HepG2 (cell line): ENCODE data around the gene TP63. TPM values are rescaled to one million over a fixed set of nuclear protein-coding genes. Genes with fewer than 3 reads are reported as not detected.

Source experiments
- ATAC-seq: fragments of 200-7000 bp; cut with Tn5 transposase; 3 replicates; pipeline ENCODE4 v1.9.1; 2020; ENCODE audit warnings: mild to moderate bottlenecking, moderate library complexity
- BruUV-seq: library from RNA; stranded (reverse); fragments of 400-500 nt; replicated peaks from 2 replicates; lab custom pipeline; 2021; lab: Mats Ljungman, UMichigan
- CTCF ChIA-PET: fragments of 300-600 bp; formaldehyde crosslinking; extraction: SDS; loops from one replicate; lab custom pipeline; 2021; ENCODE audit warnings: low total read pairs, inconsistent platforms, low intra/inter-chr PET ratio; lab: Yijun Ruan, JAX
- POLR2A ChIA-PET: fragments of 350-600 bp; sonication (Branson Sonifier 250); formaldehyde crosslinking; loops from one replicate; lab custom pipeline; 2020; ENCODE audit warnings: antibody characterized with exemption, inconsistent platforms; lab: Yijun Ruan, JAX
- DNase-seq: peaks from one replicate; pipeline ENCODE4 v3.0.0-alpha.2; 2015; ENCODE audit warnings: low spot score
- FAIRE-seq: peaks from 3 replicates; lab custom pipeline; 2011; peaks lifted over from hg19 to GRCh38; lab: Jason Lieb, UNC
- H2AFZ ChIP-seq: one replicate; pipeline ENCODE4 v1.6.1; 2011; ENCODE audit warnings: low read length, inconsistent platforms
- H3K27ac ChIP-seq: fragments of 300-600 bp; 3 replicates; pipeline ENCODE4 v1.8.0; 2011; ENCODE audit warnings: mixed run types, mild to moderate bottlenecking, mixed read lengths, low read length, inconsistent platforms; ENCODE audit not compliant: insufficient read depth; ENCODE audit errors: extremely low read length
- H3K27me3 ChIP-seq, 2 experiments: fragments of 200-600 bp in 1 of 2; 2 replicates in 1 of 2; 3 replicates in 1 of 2; pipeline versions ENCODE4 v1.6.0 to v1.8.0; 2011; ENCODE audit warnings: low read length in 2 of 2, mild to moderate bottlenecking in 2 of 2, moderate library complexity in 2 of 2, inconsistent platforms in 1 of 2; ENCODE audit not compliant: insufficient read depth in 2 of 2, control insufficient read depth in 1 of 2
- H3K36me3 ChIP-seq, 2 experiments: fragments of 200-600 bp in 1 of 2; replicated peaks in 1 of 2; 2 replicates in 1 of 2; 3 replicates in 1 of 2; pipeline versions ENCODE4 v1.5.1 to v1.8.0; 2011; ENCODE audit warnings: low read length in 2 of 2, inconsistent platforms in 1 of 2; ENCODE audit not compliant: insufficient read depth in 2 of 2, control insufficient read depth in 1 of 2
- H3K4me1 ChIP-seq: 2 replicates; pipeline ENCODE4 v1.5.1; 2012; ENCODE audit warnings: low read length, inconsistent platforms; ENCODE audit not compliant: insufficient read depth
- H3K4me2 ChIP-seq: 2 replicates; pipeline ENCODE4 v1.6.0; 2011; ENCODE audit warnings: low read depth, low read length, inconsistent platforms
- H3K4me3 ChIP-seq, 3 experiments: fragments of 200-600 bp in 1 of 3; sonication (generic), shearing (Covaris generic) in 1 of 3; replicated peaks in 1 of 3; 2 replicates each; pipeline ENCODE4 v1.5.1; 2011 to 2016; ENCODE audit warnings: low read length in 3 of 3, inconsistent platforms in 2 of 3, low read depth in 2 of 3, mild to moderate bottlenecking in 2 of 3, control low read depth in 1 of 3, mixed read lengths in 1 of 3; ENCODE audit not compliant: insufficient read depth in 1 of 3
- H3K79me2 ChIP-seq: one replicate; pipeline ENCODE4 v1.6.1; 2011; ENCODE audit warnings: low read length, inconsistent platforms; ENCODE audit not compliant: insufficient read depth
- H3K9ac ChIP-seq: 2 replicates; pipeline ENCODE4 v1.6.0; 2011; ENCODE audit warnings: mild to moderate bottlenecking, low read depth, low read length, inconsistent platforms; ENCODE audit not compliant: insufficient read depth
- H3K9me3 ChIP-seq: 2 replicates; pipeline ENCODE4 v1.5.1; 2012; ENCODE audit warnings: mild to moderate bottlenecking, low read length
- H4K20me1 ChIP-seq: 2 replicates; pipeline ENCODE4 v1.6.0; 2011; ENCODE audit warnings: inconsistent platforms, mild to moderate bottlenecking, low read length, moderate library complexity; ENCODE audit not compliant: insufficient read depth
- DNMT1 ChIP-seq: sonication (generic); formaldehyde crosslinking; IDR thresholded peaks from 2 replicates; pipeline ENCODE4 v1.5.1; 2020; ENCODE audit warnings: mild to moderate bottlenecking, missing genetic modification reagents
- FOSL2 ChIP-seq: sonication (generic); formaldehyde crosslinking; IDR thresholded peaks from 2 replicates; pipeline ENCODE4 v1.4.0; 2020; ENCODE audit warnings: missing genetic modification reagents
- GATAD2A ChIP-seq: IDR thresholded peaks from 2 replicates; pipeline ENCODE4 v1.6.1; 2016
- PITX1 ChIP-seq: sonication (generic); formaldehyde crosslinking; IDR thresholded peaks from 2 replicates; pipeline ENCODE4 v1.5.1; 2020; ENCODE audit warnings: mild to moderate bottlenecking, missing genetic modification reagents
- SAP130 ChIP-seq: IDR thresholded peaks from 2 replicates; pipeline ENCODE4 v1.6.1; 2016; ENCODE audit warnings: low read depth
- SIX4 ChIP-seq: sonication (generic); formaldehyde crosslinking; IDR thresholded peaks from 2 replicates; pipeline ENCODE4 v1.4.0; 2020; ENCODE audit warnings: missing genetic modification reagents
- SMAD9 ChIP-seq: sonication (generic); formaldehyde crosslinking; IDR thresholded peaks from 2 replicates; pipeline ENCODE4 v1.5.1; 2020; ENCODE audit warnings: mild to moderate bottlenecking, missing genetic modification reagents
- SRF ChIP-seq: IDR thresholded peaks from 2 replicates; pipeline ENCODE4 v1.6.1; 2011; ENCODE audit warnings: mild to moderate bottlenecking, low read depth, low read length, moderate library complexity
- ZNF615 ChIP-seq: sonication (generic); formaldehyde crosslinking; IDR thresholded peaks from 2 replicates; pipeline ENCODE4 v1.5.0; 2020; ENCODE audit warnings: mild to moderate bottlenecking, missing genetic modification reagents, borderline replicate concordance
- ZNF720 ChIP-seq: sonication (generic); formaldehyde crosslinking; IDR thresholded peaks from 2 replicates; pipeline ENCODE4 v1.4.0; 2020; ENCODE audit warnings: missing genetic modification reagents
- ZNF75D ChIP-seq: sonication (generic); formaldehyde crosslinking; IDR thresholded peaks from 2 replicates; pipeline ENCODE4 v1.8.1; 2023; ENCODE audit warnings: missing genetic modification reagents, mild to moderate bottlenecking, borderline replicate concordance
- ZNF878 ChIP-seq: sonication (generic); formaldehyde crosslinking; IDR thresholded peaks from 2 replicates; pipeline ENCODE4 v1.8.1; 2023; ENCODE audit warnings: mild to moderate bottlenecking, missing genetic modification reagents, moderate library complexity
- WGBS: methylation state at CpG from one replicate; pipeline ENCODE4 v1.1.6; 2017; ENCODE audit warnings: low lambda C conversion rate; 5-methylcytosine and 5-hydroxymethylcytosine counted together
- in situ Hi-C: cut with HindIII; loops from 2 replicates; pipeline ENCODE4 v1.10.0; 2017; ENCODE audit warnings: low pct_unique_long_range_greater_than_20kb; ENCODE audit not compliant: extremely low pct_ligation_motif_present
- intact Hi-C: fragments of 100-400 bp; cut with micrococcal nuclease; formaldehyde crosslinking; loops from one replicate; pipeline ENCODE4 v1.10.0; 2022; ENCODE audit not compliant: unreplicated experiment
- polyA plus RNA-seq, 8 experiments: library from polyadenylated mRNA; depleted of rRNA in 3 of 8; stranded (reverse) in 7 of 8; unstranded in 1 of 8; fragments of >200 nt; fragmentation: Illumina TruSeq in 4 of 8; extraction: Trizol in 4 of 8; gene quantifications; 2 replicates each; pipeline versions ENCODE4 v1.2.1 to v1.2.3, GENCODE V29; 2011 to 2016; ENCODE audit warnings: low read depth in 4 of 8, missing spikeins in 1 of 8, mixed read lengths in 1 of 8; ENCODE audit not compliant: insufficient read depth in 1 of 8
- total RNA-seq, 5 experiments: library from RNA; depleted of rRNA; stranded (reverse); fragments of >200 nt; fragmentation: Illumina TruSeq; extraction: Trizol; gene quantifications; 2 replicates each; pipeline ENCODE4 v1.2.3, GENCODE V29; 2016; ENCODE audit warnings: low read depth in 1 of 5
- TF ChIP-seq, protein P1 (sequence below): sonication (generic); formaldehyde crosslinking; IDR thresholded peaks from 2 replicates; pipeline ENCODE4 v1.5.0; 2020; ENCODE audit warnings: mild to moderate bottlenecking, missing genetic modification reagents, borderline replicate concordance
- TF ChIP-seq, protein P2 (sequence below): sonication (generic); formaldehyde crosslinking; IDR thresholded peaks from 2 replicates; pipeline ENCODE4 v1.5.1; 2020; ENCODE audit warnings: missing genetic modification reagents, mild to moderate bottlenecking, borderline replicate concordance
- TF ChIP-seq, protein P3 (sequence below): sonication (generic); formaldehyde crosslinking; IDR thresholded peaks from 2 replicates; pipeline ENCODE4 v1.4.0; 2020; ENCODE audit warnings: missing genetic modification reagents
- TF ChIP-seq, protein P4 (sequence below): IDR thresholded peaks from 2 replicates; pipeline ENCODE4 v1.6.1; 2012; ENCODE audit warnings: low read depth, low read length, improper control_type of control experiment
- TF ChIP-seq, protein P5 (sequence below): sonication (generic); formaldehyde crosslinking; IDR thresholded peaks from 2 replicates; pipeline ENCODE4 v1.8.1; 2023; ENCODE audit warnings: missing genetic modification reagents, mild to moderate bottlenecking, borderline replicate concordance

The TP63 gene
- total and polyA plus RNA-seq, 2 of the 13 experiments (the other 11 are each of a cell fraction or from before 2014, with no cell fraction given), result not detected

DNA sequence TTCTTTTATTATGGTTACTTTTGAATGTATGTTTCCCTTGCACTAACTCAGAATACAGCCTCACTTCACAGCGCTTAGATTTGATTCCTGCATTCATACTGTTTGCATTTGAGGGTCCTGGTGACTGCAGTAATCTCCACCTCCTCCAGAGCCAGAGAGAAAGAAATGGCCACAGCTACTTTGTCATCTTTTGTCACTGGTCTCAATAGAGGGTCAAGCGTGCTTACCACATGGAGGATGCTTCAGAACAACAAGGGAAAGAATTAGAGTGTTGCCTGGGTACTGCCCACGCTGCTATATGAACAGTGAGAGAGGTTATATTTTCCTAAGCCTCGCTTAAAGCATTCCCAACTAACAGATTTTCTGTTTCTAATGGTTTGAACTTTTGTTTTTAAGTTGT, 190.1 kb downstream of the TP63 start:
- BruUV-seq, result no TSS peak
- POLR2A ChIA-PET, result no interaction called here
- no peak overlapping the region for H3K9ac ChIP-seq

More for the DNA sequence above, 190.1 kb downstream of the TP63 start:
- Histone ChIP-seq H4K20me1 (no peaks in the 10 kb centered on the region), H2AFZ (no peak overlapping the region), H3K36me3 (no peaks in the 10 kb centered on the region), H3K4me2 (no peak overlapping the region), H3K4me1 (no peaks in the 10 kb centered on the region), H3K27me3 (no peaks in the 10 kb centered on the region), H3K79me2 (no peaks in the 10 kb centered on the region), H3K4me3 (no peak overlapping the region), H3K9me3 (no peaks in the 10 kb centered on the region), H3K27ac (no peak overlapping the region)
- no peak for DNase-seq
- no peak for FAIRE-seq
- in situ Hi-C loops, result no loop called here
- no peak for TF ChIP-seq DNMT1 (CRISPR knock-in tag)
- no peak for TF ChIP-seq ZNF878
- TF ChIP-seq, protein P1, sequence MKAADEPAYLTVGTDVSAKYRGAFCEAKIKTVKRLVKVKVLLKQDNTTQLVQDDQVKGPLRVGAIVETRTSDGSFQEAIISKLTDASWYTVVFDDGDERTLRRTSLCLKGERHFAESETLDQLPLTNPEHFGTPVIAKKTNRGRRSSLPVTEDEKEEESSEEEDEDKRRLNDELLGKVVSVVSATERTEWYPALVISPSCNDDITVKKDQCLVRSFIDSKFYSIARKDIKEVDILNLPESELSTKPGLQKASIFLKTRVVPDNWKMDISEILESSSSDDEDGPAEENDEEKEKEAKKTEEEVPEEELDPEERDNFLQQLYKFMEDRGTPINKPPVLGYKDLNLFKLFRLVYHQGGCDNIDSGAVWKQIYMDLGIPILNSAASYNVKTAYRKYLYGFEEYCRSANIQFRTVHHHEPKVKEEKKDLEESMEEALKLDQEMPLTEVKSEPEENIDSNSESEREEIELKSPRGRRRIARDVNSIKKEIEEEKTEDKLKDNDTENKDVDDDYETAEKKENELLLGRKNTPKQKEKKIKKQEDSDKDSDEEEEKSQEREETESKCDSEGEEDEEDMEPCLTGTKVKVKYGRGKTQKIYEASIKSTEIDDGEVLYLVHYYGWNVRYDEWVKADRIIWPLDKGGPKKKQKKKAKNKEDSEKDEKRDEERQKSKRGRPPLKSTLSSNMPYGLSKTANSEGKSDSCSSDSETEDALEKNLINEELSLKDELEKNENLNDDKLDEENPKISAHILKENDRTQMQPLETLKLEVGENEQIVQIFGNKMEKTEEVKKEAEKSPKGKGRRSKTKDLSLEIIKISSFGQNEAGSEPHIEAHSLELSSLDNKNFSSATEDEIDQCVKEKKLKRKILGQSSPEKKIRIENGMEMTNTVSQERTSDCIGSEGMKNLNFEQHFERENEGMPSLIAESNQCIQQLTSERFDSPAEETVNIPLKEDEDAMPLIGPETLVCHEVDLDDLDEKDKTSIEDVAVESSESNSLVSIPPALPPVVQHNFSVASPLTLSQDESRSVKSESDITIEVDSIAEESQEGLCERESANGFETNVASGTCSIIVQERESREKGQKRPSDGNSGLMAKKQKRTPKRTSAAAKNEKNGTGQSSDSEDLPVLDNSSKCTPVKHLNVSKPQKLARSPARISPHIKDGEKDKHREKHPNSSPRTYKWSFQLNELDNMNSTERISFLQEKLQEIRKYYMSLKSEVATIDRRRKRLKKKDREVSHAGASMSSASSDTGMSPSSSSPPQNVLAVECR (CRISPR knock-in tag), result no peak
- TF ChIP-seq, protein P2, sequence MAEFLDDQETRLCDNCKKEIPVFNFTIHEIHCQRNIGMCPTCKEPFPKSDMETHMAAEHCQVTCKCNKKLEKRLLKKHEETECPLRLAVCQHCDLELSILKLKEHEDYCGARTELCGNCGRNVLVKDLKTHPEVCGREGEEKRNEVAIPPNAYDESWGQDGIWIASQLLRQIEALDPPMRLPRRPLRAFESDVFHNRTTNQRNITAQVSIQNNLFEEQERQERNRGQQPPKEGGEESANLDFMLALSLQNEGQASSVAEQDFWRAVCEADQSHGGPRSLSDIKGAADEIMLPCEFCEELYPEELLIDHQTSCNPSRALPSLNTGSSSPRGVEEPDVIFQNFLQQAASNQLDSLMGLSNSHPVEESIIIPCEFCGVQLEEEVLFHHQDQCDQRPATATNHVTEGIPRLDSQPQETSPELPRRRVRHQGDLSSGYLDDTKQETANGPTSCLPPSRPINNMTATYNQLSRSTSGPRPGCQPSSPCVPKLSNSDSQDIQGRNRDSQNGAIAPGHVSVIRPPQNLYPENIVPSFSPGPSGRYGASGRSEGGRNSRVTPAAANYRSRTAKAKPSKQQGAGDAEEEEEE, result no peak
- no peak for TF ChIP-seq SIX4 (CRISPR knock-in tag)
- TF ChIP-seq SAP130 (CRISPR knock-in tag), result no peak
- no peak for TF ChIP-seq ZNF75D
- no peak for TF ChIP-seq PITX1 (CRISPR knock-in tag)
- TF ChIP-seq GATAD2A (CRISPR knock-in tag), result no peak
- TF ChIP-seq ZNF720, result no peak
- no peak for TF ChIP-seq ZNF615 (CRISPR knock-in tag)
- no peak for TF ChIP-seq FOSL2
- TF ChIP-seq, protein P3, sequence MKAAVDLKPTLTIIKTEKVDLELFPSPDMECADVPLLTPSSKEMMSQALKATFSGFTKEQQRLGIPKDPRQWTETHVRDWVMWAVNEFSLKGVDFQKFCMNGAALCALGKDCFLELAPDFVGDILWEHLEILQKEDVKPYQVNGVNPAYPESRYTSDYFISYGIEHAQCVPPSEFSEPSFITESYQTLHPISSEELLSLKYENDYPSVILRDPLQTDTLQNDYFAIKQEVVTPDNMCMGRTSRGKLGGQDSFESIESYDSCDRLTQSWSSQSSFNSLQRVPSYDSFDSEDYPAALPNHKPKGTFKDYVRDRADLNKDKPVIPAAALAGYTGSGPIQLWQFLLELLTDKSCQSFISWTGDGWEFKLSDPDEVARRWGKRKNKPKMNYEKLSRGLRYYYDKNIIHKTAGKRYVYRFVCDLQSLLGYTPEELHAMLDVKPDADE (CRISPR knock-in tag), result no peak
- TF ChIP-seq, protein P4, sequence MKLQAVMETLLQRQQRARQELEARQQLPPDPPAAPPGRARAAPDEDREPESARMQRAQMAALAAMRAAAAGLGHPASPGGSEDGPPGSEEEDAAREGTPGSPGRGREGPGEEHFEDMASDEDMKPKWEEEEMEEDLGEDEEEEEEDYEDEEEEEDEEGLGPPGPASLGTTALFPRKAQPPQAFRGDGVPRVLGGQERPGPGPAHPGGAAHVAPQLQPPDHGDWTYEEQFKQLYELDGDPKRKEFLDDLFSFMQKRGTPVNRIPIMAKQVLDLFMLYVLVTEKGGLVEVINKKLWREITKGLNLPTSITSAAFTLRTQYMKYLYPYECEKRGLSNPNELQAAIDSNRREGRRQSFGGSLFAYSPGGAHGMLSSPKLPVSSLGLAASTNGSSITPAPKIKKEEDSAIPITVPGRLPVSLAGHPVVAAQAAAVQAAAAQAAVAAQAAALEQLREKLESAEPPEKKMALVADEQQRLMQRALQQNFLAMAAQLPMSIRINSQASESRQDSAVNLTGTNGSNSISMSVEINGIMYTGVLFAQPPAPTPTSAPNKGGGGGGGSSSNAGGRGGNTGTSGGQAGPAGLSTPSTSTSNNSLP, result no peak
- no peak for TF ChIP-seq SMAD9 (CRISPR knock-in tag)
- TF ChIP-seq, protein P5, sequence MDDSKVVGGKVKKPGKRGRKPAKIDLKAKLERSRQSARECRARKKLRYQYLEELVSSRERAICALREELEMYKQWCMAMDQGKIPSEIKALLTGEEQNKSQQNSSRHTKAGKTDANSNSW (CRISPR knock-in tag), result no peak
- no peak for TF ChIP-seq SRF
- intact Hi-C loops, result no loop called here
- ATAC-seq, result no peak
- CTCF ChIA-PET, result no interaction called here
- WGBS, result 9% methylated on average over 4 of the region's 4 CpGs
